DND-41 (cell line): ENCODE data around the gene RASGEF1C.

ENCODE experiments used
- ATAC-seq: fragments of 200-7000 bp; cut with Tn5 transposase; 3 replicates; pipeline ENCODE4 v1.9.1; 2021; ENCODE audit warnings: low read depth; ENCODE audit not compliant: insufficient read depth
- DNase-seq: peaks from one replicate; pipeline ENCODE4 v3.0.0-alpha.2; 2020
- H2AFZ ChIP-seq: 2 replicates; pipeline ENCODE4 v1.6.0; 2012; ENCODE audit warnings: low read depth, low read length
- H3K27ac ChIP-seq: 2 replicates; pipeline ENCODE4 v1.5.1; 2012; ENCODE audit warnings: low read length, inconsistent platforms
- H3K27me3 ChIP-seq: fragments of 200-600 bp; sonication (generic); 2 replicates; pipeline ENCODE4 v1.6.0; 2012; ENCODE audit warnings: low read length, mild to moderate bottlenecking, inconsistent platforms; ENCODE audit not compliant: insufficient read depth, poor library complexity
- H3K36me3 ChIP-seq: 2 replicates; pipeline ENCODE4 v1.5.1; 2012; ENCODE audit warnings: low read length, inconsistent platforms; ENCODE audit not compliant: insufficient read depth
- H3K4me1 ChIP-seq: 2 replicates; pipeline ENCODE4 v1.5.1; 2012; ENCODE audit warnings: mild to moderate bottlenecking, low read length; ENCODE audit not compliant: insufficient read depth
- H3K4me2 ChIP-seq: 2 replicates; pipeline ENCODE4 v1.6.0; 2012; ENCODE audit warnings: mild to moderate bottlenecking, moderate library complexity, low read length, inconsistent platforms; ENCODE audit not compliant: insufficient read depth
- H3K4me3 ChIP-seq, 2 experiments: fragments of 200-600 bp in 1 of 2; shearing (Covaris generic) in 1 of 2; 2 replicates each; pipeline ENCODE4 v1.5.1; 2012 to 2016; ENCODE audit warnings: inconsistent platforms in 2 of 2, low read length in 2 of 2, mild to moderate bottlenecking in 2 of 2, low read depth in 1 of 2, moderate library complexity in 1 of 2
- H3K79me2 ChIP-seq: 2 replicates; pipeline ENCODE4 v1.6.0; 2012; ENCODE audit warnings: low read length, inconsistent platforms; ENCODE audit not compliant: insufficient read depth
- H3K9ac ChIP-seq: 2 replicates; pipeline ENCODE4 v1.6.0; 2012; ENCODE audit warnings: low read depth, mild to moderate bottlenecking, inconsistent platforms, low read length, moderate library complexity
- H3K9me3 ChIP-seq: 2 replicates; pipeline ENCODE4 v1.5.1; 2012; ENCODE audit warnings: low read length, moderate library complexity, mild to moderate bottlenecking, inconsistent platforms; ENCODE audit not compliant: insufficient read depth, severe bottlenecking
- H4K20me1 ChIP-seq: 2 replicates; pipeline ENCODE4 v1.6.0; 2012; ENCODE audit warnings: low read length; ENCODE audit not compliant: insufficient read depth
- EZH2 ChIP-seq: IDR thresholded peaks from 3 replicates; pipeline ENCODE4 v1.6.1; 2012; ENCODE audit warnings: borderline replicate concordance, low read depth, mild to moderate bottlenecking, moderate library complexity, low read length, inconsistent platforms; ENCODE audit not compliant: severe bottlenecking
- TF ChIP-seq, protein P1 (sequence below): IDR thresholded peaks from 2 replicates; pipeline ENCODE4 v1.5.1; 2012; ENCODE audit warnings: borderline replicate concordance, low read length, moderate library complexity, mild to moderate bottlenecking; ENCODE audit not compliant: poor library complexity, severe bottlenecking; ENCODE audit errors: extremely low read depth

Gene RASGEF1C

DNA sequence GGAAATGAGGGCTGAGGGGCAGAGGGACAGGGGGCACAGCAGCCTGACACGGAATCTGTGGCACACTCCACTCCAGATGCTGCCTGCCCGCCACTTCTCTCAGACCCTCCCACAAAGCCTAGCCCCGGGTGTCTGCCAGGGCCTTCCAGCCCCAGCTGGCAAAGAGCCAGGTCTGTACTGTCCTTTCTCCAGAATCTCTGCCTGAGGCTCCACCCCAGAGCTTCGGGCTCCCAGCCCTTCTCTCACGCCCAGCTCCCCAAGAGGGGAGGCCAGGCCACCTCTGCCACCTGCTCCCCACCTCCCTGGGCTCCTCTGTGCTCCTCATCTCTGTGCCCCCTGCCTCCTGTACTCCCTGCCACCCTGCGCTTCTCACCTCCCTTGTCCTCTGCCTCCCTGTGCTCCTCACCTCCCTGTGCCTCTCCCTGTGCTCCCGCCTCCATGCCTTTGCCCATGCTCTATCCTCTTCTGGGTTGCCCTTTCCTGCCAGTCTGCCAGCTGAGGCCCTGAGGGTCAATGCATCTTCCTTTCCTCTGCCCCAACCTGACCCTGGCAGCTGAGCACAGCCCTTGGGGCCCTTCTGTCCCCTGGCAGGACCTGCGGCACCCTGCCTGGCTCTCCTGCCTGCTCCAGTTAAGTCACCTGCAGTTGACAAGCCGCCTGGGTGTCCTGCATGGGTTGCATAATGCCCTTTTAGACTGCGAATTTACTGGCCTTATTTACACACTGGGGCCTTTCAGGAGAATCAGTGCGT is 36.4 kb downstream of the RASGEF1C start:
- TF ChIP-seq EZH2: no peak
- TF ChIP-seq, protein P1, sequence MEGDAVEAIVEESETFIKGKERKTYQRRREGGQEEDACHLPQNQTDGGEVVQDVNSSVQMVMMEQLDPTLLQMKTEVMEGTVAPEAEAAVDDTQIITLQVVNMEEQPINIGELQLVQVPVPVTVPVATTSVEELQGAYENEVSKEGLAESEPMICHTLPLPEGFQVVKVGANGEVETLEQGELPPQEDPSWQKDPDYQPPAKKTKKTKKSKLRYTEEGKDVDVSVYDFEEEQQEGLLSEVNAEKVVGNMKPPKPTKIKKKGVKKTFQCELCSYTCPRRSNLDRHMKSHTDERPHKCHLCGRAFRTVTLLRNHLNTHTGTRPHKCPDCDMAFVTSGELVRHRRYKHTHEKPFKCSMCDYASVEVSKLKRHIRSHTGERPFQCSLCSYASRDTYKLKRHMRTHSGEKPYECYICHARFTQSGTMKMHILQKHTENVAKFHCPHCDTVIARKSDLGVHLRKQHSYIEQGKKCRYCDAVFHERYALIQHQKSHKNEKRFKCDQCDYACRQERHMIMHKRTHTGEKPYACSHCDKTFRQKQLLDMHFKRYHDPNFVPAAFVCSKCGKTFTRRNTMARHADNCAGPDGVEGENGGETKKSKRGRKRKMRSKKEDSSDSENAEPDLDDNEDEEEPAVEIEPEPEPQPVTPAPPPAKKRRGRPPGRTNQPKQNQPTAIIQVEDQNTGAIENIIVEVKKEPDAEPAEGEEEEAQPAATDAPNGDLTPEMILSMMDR: no peak
- ATAC-seq: no peak
- DNase-seq: no peak
- H3K4me1 ChIP-seq: no peaks in the 10 kb centered on the region
- no peak overlapping the region for H3K27ac ChIP-seq
- no peaks in the 10 kb centered on the region for H3K27me3 ChIP-seq
- no peak overlapping the region for H3K4me2 ChIP-seq
- H3K9me3 ChIP-seq: no peaks in the 10 kb centered on the region
- no peak overlapping the region for H2AFZ ChIP-seq
- no peaks in the 10 kb centered on the region for H3K36me3 ChIP-seq
- no peak overlapping the region for H3K4me3 ChIP-seq
- H3K9ac ChIP-seq: no peak overlapping the region
- no peaks in the 10 kb centered on the region for H4K20me1 ChIP-seq
- no peaks in the 10 kb centered on the region for H3K79me2 ChIP-seq

DNA sequence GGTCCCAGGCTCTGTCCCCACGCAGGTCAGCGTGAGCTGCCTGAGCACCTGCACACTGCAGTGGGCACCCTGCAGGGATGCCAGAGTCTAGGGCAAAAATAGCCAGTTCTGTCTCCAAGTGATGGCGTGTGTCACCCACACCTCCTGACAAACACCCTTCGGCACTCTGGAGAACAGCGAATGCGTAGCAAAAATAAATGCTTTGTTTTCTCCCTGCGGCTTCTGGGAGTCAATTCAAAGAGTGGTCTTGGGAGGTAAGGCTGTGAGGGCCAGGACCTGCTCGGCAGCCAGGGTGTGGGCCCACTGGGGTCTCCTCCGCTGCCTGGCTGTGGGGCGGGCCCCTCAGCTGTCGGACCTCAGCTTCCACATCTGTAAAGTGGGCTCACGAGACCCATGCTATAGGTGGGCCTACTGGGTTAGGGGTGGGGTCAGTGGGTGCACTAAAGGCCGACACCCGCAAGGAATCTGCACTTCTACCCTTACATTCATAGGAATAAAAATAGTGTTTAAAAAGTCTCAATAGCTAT is 37.4 kb downstream of the RASGEF1C start:
- Histone ChIP-seq H3K79me2 (no peaks in the 10 kb centered on the region), H3K4me3 (no peak overlapping the region), H4K20me1 (no peaks in the 10 kb centered on the region), H3K9me3 (no peaks in the 10 kb centered on the region), H3K9ac (no peak overlapping the region), H3K36me3 (no peaks in the 10 kb centered on the region), H3K4me2 (no peak overlapping the region), H3K27me3 (no peaks in the 10 kb centered on the region), H3K4me1 (no peaks in the 10 kb centered on the region), H3K27ac (no peak overlapping the region), H2AFZ (no peak overlapping the region)
- DNase-seq (no peak), ATAC-seq (no peak)
- no peak for TF ChIP-seq EZH2
- TF ChIP-seq, protein P1: no peak

DNA sequence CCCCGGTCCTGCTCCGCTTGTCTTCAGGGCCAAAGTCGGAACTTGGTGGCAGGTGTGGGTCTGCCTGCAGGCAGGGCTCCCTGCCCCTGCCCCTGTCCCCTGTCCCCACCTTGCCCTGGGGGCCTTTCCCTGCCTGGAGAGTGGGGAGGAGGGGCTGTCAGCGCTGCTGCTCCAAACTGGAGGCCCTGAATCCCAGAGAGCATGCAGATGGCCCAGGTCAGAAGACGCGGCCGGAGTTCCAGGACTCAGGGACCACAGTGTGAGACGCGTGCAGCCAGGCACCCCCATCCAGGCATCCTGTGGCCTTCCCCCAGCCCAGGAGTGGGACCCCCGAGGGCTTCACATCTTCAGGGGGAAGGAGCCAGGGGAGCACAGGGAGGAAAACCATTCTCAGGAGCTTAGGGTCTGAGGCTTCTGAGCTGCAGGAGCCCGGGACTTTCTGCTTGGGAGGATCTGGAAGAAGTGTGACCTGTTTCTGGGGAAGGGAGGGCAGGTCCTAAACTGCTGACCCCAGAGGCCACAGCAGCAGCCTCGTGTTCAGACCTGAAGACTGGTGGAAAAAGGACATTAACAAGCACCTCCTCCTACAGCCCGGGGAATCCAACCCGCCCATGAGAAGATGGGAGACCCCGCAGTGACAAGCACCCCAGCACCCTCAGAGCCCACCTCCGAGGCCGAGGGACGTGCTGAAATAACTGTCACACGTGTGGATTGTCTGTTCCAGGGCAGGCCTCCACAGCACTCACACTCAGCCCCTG is 38.0 kb downstream of the RASGEF1C start:
- Histone ChIP-seq H3K9me3 (no peaks in the 10 kb centered on the region), H3K27me3 (no peaks in the 10 kb centered on the region), H3K36me3 (no peaks in the 10 kb centered on the region), H3K9ac (no peak overlapping the region), H3K4me2 (no peak overlapping the region), H3K4me3 (no peak overlapping the region), H3K27ac (no peak overlapping the region), H3K4me1 (no peaks in the 10 kb centered on the region), H2AFZ (no peak overlapping the region), H3K79me2 (no peaks in the 10 kb centered on the region), H4K20me1 (no peaks in the 10 kb centered on the region)
- DNase-seq (no peak), ATAC-seq (no peak)
- TF ChIP-seq, protein P1: no peak
- TF ChIP-seq EZH2: no peak
